HG03520 (cell line): ENCODE measurements around the gene METTL9.
"Not testable (repeated sequence)": the region's sequence is repeated elsewhere in the genome, so short reads cannot be mapped to it uniquely, and the experiment has no call there.

Experiments used
- ATAC-seq: cut with Tn5 transposase; IDR thresholded peaks from one replicate; pipeline ENCODE4 v1.9.1; 2021; ENCODE audit warnings: mild to moderate bottlenecking, moderate library complexity; ENCODE audit not compliant: unreplicated experiment

Gene METTL9

GRCh38 chr16:21656795-21657768 is 57.7 kb downstream of the METTL9 start:
- no peak for ATAC-seq

- ATAC-seq: no peak
These were observed 59.7 kb downstream of the METTL9 start for GRCh38 chr16:21659124-21659523.

GRCh38 chr16:21663889-21664647 is 64.7 kb downstream of the METTL9 start, which contains the start of gene OTOA:
TSS of gene OTOA (plus strand) at chr16:21663968. CDS start at chr16:21678515, 14,547 bp downstream.
- ATAC-seq: no peak

- ATAC-seq: no peak
These were observed 65.6 kb downstream of the METTL9 start for GRCh38 chr16:21664801-21665492.

GRCh38 chr16:21666772-21667171 is 67.4 kb downstream of the METTL9 start:
- ATAC-seq: no peak

- ATAC-seq: no peak
These were observed 68.2 kb downstream of the METTL9 start for GRCh38 chr16:21667575-21667974.

GRCh38 chr16:21673469-21673868 is 74.1 kb downstream of the METTL9 start:
- no peak for ATAC-seq

- ATAC-seq: not testable (repeated sequence)
These were observed 75.1 kb downstream of the METTL9 start for GRCh38 chr16:21674456-21674855.

- not testable (repeated sequence) for ATAC-seq
These were observed 81.3 kb downstream of the METTL9 start for GRCh38 chr16:21680714-21681113.

- ATAC-seq: no peak
These were observed 83.8 kb downstream of the METTL9 start for GRCh38 chr16:21683184-21683583.

GRCh38 chr16:21684199-21684598 is 84.8 kb downstream of the METTL9 start:
- ATAC-seq: no peak

GRCh38 chr16:21685034-21685455 is 85.7 kb downstream of the METTL9 start:
- no peak for ATAC-seq

- ATAC-seq: no peak
These were observed 89.7 kb downstream of the METTL9 start for GRCh38 chr16:21689107-21689506.

- ATAC-seq: not testable (repeated sequence)
These were observed 91.6 kb downstream of the METTL9 start for GRCh38 chr16:21690967-21691366.

GRCh38 chr16:21694609-21695008 is 95.2 kb downstream of the METTL9 start:
- ATAC-seq: no peak

GRCh38 chr16:21697032-21697431 is 97.7 kb downstream of the METTL9 start:
- no peak for ATAC-seq

- ATAC-seq: no peak
These were observed 99.0 kb downstream of the METTL9 start for GRCh38 chr16:21698169-21699032.

- no peak for ATAC-seq
These were observed 101.9 kb downstream of the METTL9 start for GRCh38 chr16:21701271-21701670.

- ATAC-seq: no peak
These were observed 102.9 kb downstream of the METTL9 start for GRCh38 chr16:21702276-21702675.

GRCh38 chr16:21703156-21703555 is 103.8 kb downstream of the METTL9 start:
- ATAC-seq: no peak
